NCI-H187 treated with DMSO at 0.1 percent for 48 hours (cell line): Measurements from ENCODE around the gene ADAM10.

Experiments
- DNase-seq: peaks from one replicate; lab custom pipeline; 2025; lab: John Stamatoyannopoulos, UW

ADAM10 gene

GRCh38 chr15:58715266-58715917, 34.1 kb downstream of the ADAM10 start:
- DNase-seq: no peak

GRCh38 chr15:58710701-58711100, 38.8 kb downstream of the ADAM10 start:
- DNase-seq: no peak

- no peak for DNase-seq
These were observed 42.1 kb downstream of the ADAM10 start for GRCh38 chr15:58707397-58707796.

- DNase-seq: no peak
These were observed 44.4 kb downstream of the ADAM10 start for GRCh38 chr15:58705105-58705504.

GRCh38 chr15:58704155-58704865, 45.2 kb downstream of the ADAM10 start:
- no peak for DNase-seq

GRCh38 chr15:58703610-58704009, 45.9 kb downstream of the ADAM10 start:
- no peak for DNase-seq

GRCh38 chr15:58702233-58702632, 47.3 kb downstream of the ADAM10 start:
- DNase-seq: no peak

GRCh38 chr15:58701376-58701775, 48.1 kb downstream of the ADAM10 start:
- DNase-seq: no peak

- DNase-seq: no peak
These were observed 49.7 kb downstream of the ADAM10 start for GRCh38 chr15:58699769-58700168.

- no peak for DNase-seq
These were observed 50.4 kb downstream of the ADAM10 start for GRCh38 chr15:58698887-58699641.

- no peak for DNase-seq
These were observed 52.3 kb downstream of the ADAM10 start for GRCh38 chr15:58697220-58697619.

GRCh38 chr15:58696738-58697137, 52.8 kb downstream of the ADAM10 start:
- DNase-seq: no peak

GRCh38 chr15:58694641-58695398, 54.7 kb downstream of the ADAM10 start:
- DNase-seq: no peak

GRCh38 chr15:58690703-58691102, 58.8 kb downstream of the ADAM10 start:
- DNase-seq: no peak

- DNase-seq: no peak
These were observed 59.9 kb downstream of the ADAM10 start for GRCh38 chr15:58689646-58690045.

GRCh38 chr15:58686286-58686685, 63.2 kb downstream of the ADAM10 start:
- DNase-seq: no peak

- no peak for DNase-seq
These were observed 64.8 kb downstream of the ADAM10 start for GRCh38 chr15:58684751-58685150.

GRCh38 chr15:58684036-58684710, 65.3 kb downstream of the ADAM10 start:
- no peak for DNase-seq

GRCh38 chr15:58682234-58682633, 67.3 kb downstream of the ADAM10 start:
- no peak for DNase-seq

GRCh38 chr15:58678683-58679082, 70.8 kb downstream of the ADAM10 start:
- DNase-seq: no peak

- no peak for DNase-seq
These were observed 72.1 kb downstream of the ADAM10 start for GRCh38 chr15:58677426-58677825.

- no peak for DNase-seq
These were observed 72.7 kb downstream of the ADAM10 start for GRCh38 chr15:58676766-58677165.
